PFSK-1 (cell line): ENCODE results near the gene LAMB1.

ENCODE experiments used
- POLR2AphosphoS5 ChIP-seq: IDR thresholded peaks from 2 replicates; pipeline ENCODE4 v1.6.1; 2012; ENCODE audit warnings: low read depth, mild to moderate bottlenecking, control low read depth, low read length, moderate library complexity
- SIN3A ChIP-seq: IDR thresholded peaks from 2 replicates; pipeline ENCODE4 v1.6.1; 2012; ENCODE audit warnings: mild to moderate bottlenecking, low read length, moderate library complexity, borderline replicate concordance; ENCODE audit not compliant: insufficient read depth
- TAF1 ChIP-seq: IDR thresholded peaks from 2 replicates; pipeline ENCODE4 v1.6.1; 2012; ENCODE audit warnings: low read length, control low read depth, borderline replicate concordance; ENCODE audit not compliant: insufficient read depth
- TF ChIP-seq, protein P1 (sequence below), 2 experiments: IDR thresholded peaks; 2 replicates each; pipeline versions ENCODE4 v1.6.1 to v1.8.0; 2011 to 2012; ENCODE audit warnings: low read depth in 2 of 2, low read length in 2 of 2, control low read depth in 1 of 2, inconsistent platforms in 1 of 2, mild to moderate bottlenecking in 1 of 2, moderate library complexity in 1 of 2; ENCODE audit not compliant: insufficient read depth in 1 of 2

DNA sequence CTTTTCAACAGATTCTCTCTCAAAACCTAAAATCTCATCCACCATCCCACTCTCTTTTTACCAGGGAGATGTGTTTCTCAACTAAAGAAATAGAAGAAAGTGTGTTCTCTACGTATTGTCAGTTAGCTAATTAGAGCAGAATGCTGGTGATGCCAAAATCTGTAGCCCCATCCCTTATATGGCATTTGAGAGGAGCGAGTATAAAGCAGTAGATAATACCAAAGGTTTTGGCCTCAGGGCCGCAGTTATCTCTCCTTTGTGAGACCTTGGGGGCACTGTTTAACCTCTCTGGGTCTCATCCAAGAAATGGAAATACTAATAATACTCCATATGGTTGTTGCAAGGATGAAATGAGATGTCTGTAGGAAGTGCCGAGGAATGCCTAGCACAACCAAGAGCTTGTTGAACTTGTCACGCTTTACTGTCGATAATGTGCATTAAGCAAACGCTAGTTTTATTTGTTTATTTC, 112.4 kb downstream of the LAMB1 start:
- TF ChIP-seq POLR2AphosphoS5 (no peak), TAF1 (no peak), SIN3A (no peak)
- TF ChIP-seq, protein P1, sequence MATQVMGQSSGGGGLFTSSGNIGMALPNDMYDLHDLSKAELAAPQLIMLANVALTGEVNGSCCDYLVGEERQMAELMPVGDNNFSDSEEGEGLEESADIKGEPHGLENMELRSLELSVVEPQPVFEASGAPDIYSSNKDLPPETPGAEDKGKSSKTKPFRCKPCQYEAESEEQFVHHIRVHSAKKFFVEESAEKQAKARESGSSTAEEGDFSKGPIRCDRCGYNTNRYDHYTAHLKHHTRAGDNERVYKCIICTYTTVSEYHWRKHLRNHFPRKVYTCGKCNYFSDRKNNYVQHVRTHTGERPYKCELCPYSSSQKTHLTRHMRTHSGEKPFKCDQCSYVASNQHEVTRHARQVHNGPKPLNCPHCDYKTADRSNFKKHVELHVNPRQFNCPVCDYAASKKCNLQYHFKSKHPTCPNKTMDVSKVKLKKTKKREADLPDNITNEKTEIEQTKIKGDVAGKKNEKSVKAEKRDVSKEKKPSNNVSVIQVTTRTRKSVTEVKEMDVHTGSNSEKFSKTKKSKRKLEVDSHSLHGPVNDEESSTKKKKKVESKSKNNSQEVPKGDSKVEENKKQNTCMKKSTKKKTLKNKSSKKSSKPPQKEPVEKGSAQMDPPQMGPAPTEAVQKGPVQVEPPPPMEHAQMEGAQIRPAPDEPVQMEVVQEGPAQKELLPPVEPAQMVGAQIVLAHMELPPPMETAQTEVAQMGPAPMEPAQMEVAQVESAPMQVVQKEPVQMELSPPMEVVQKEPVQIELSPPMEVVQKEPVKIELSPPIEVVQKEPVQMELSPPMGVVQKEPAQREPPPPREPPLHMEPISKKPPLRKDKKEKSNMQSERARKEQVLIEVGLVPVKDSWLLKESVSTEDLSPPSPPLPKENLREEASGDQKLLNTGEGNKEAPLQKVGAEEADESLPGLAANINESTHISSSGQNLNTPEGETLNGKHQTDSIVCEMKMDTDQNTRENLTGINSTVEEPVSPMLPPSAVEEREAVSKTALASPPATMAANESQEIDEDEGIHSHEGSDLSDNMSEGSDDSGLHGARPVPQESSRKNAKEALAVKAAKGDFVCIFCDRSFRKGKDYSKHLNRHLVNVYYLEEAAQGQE (IDR thresholded peaks at IDR 0.05; ENCODE audit: insufficient read depth in 1 of 2, low read depth in 2 of 2, low read length in 2 of 2): no peak
